Lower leg skin (tissue), 3 donors: ENCODE results near the gene TNPO3.

Experiments
- POLR2A ChIP-seq, 2 donors: fragments of 450-650 bp; IDR thresholded peaks; one replicate each; pipeline ENCODE4 v1.6.1; 2016 to 2017; ENCODE audit warnings: antibody characterized with exemption in 2 of 2, mild to moderate bottlenecking in 1 of 2, moderate library complexity in 1 of 2
- TF ChIP-seq, protein P1 (sequence below), 3 donors: fragments of 450-650 bp; IDR thresholded peaks; one replicate each; pipeline ENCODE4 v1.5.1; 2016; ENCODE audit warnings: antibody characterized with exemption in 3 of 3, mild to moderate bottlenecking in 3 of 3, moderate library complexity in 2 of 3

DNA sequence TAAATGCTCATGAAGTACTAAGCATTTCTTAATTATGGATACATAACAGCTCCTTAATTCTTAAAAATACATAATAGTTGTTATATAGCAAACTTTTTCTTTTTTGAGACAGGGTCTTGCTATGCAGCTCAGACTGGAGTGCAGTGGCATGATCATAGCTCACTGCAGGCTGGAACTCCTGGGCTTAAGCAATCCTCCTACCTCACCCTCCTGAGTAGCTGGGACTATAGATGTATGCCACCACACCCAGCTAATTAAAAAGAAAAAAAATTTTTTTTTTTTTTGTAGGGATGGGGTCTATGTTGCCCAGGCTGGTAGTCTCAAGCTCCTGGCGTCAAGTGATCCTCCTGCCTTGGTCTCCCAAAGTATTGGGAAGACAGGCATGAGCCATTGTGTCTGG, 86.3 kb downstream of the TNPO3 start:
- TF ChIP-seq, protein P1, sequence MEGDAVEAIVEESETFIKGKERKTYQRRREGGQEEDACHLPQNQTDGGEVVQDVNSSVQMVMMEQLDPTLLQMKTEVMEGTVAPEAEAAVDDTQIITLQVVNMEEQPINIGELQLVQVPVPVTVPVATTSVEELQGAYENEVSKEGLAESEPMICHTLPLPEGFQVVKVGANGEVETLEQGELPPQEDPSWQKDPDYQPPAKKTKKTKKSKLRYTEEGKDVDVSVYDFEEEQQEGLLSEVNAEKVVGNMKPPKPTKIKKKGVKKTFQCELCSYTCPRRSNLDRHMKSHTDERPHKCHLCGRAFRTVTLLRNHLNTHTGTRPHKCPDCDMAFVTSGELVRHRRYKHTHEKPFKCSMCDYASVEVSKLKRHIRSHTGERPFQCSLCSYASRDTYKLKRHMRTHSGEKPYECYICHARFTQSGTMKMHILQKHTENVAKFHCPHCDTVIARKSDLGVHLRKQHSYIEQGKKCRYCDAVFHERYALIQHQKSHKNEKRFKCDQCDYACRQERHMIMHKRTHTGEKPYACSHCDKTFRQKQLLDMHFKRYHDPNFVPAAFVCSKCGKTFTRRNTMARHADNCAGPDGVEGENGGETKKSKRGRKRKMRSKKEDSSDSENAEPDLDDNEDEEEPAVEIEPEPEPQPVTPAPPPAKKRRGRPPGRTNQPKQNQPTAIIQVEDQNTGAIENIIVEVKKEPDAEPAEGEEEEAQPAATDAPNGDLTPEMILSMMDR (IDR thresholded peaks at IDR 0.05), result no peak
- TF ChIP-seq POLR2A (IDR thresholded peaks at IDR 0.05), result no peak
